Testis (tissue), 2 donors: ENCODE measurements around the gene MET.

Source experiments
- CTCF ChIP-seq, 3 experiments: fragments of 450-650 bp in 2 of 3; fragments of 200-600 bp in 1 of 3; sonication (generic) in 1 of 3; IDR thresholded peaks; one replicate each; pipeline ENCODE4 v1.5.1; 2016 to 2019; ENCODE audit warnings: antibody characterized with exemption in 3 of 3, mild to moderate bottlenecking in 2 of 3, moderate library complexity in 1 of 3
- POLR2A ChIP-seq: fragments of 450-650 bp; IDR thresholded peaks from one replicate; pipeline ENCODE4 v1.6.1; 2017; ENCODE audit warnings: antibody characterized with exemption, mild to moderate bottlenecking, moderate library complexity

- TF ChIP-seq CTCF (IDR thresholded peaks at IDR 0.05) (no peak), POLR2A (no peak)
These were observed 138.5 kb downstream of the MET start for GRCh38 chr7:116810267-116811116.
